Limb (tissue), 2 donors: Measurements from ENCODE around the gene CXCL11.
"Not testable (repeated sequence)": the region's sequence is repeated elsewhere in the genome, so short reads cannot be mapped to it uniquely, and the experiment has no call there.

Experiments used
- DNase-seq, 2 donors: peaks; one replicate each; pipeline ENCODE4 v3.0.0-alpha.2; 2016; ENCODE audit errors: extremely low spot score in 2 of 2

The CXCL11 gene

DNA sequence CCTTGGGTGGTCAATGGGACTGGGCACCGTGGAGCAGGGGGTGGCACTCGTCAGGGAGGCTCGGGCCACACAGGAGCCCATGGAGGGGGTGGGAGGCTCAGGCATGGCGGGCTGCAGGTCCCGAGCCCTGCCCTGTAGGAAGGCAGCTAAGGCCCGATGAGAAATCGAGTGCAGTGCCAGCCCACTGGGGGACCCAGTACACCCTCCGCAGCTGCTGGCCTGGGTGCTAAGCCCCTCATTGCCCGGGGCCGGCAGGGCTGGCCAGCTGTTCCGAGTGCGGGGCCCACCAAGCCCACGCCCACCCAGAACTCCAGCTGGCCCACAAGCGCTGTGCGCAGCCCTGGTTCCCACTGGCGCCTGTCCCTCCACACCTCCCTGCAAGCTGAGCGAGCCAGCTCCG is 7.4 kb upstream of the CXCL11 start:
- DNase-seq = not testable (repeated sequence)

GRCh38 chr4:76042241-76042998 is 6.5 kb upstream of the CXCL11 start:
- not testable (repeated sequence) for DNase-seq

- no peak for DNase-seq
Observed at GRCh38 chr4:76036855-76037254, 985 bp upstream of the CXCL11 start.

DNA sequence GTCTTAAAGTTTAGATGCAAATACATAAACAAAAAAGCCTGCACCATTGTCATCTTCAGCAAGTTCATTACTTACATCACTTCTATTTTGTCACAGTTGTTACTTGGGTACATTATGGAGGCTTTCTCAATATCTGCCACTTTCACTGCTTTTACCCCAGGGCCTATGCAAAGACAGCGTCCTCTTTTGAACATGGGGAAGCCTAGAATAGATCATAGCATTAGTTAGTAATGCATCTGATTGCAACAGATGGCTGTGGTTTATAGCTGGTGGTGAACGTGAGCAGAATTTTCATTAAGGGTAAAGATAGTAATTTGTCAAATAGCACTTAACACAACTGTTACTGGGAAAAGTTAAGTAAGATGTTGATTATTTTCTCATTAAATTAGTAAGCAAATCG is 729 bp downstream of the CXCL11 start:
- DNase-seq = no peak

DNA sequence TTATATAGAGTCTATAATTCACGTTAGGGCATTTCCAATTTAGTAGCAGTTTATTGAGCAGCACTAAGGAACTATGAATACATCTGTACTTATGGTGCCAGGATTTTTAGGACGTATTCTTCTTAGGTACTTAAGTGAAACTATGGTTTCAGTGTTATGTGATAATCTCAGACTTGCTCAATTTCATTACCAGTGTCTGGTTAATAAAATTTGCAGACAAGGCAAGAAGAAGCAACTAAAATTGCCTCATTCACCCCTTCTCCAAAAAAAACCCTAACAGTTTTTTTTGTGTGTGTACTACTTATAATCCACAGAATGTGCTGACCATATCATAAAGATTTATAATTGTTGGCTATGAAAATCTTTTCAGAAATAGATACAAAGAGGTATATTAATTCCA is 6.6 kb downstream of the CXCL11 start:
- DNase-seq = no peak

GRCh38 chr4:76028350-76028765 is 7.5 kb downstream of the CXCL11 start:
- DNase-seq = no peak

GRCh38 chr4:76024065-76024464 is 11.8 kb downstream of the CXCL11 start:
- DNase-seq = no peak

DNA sequence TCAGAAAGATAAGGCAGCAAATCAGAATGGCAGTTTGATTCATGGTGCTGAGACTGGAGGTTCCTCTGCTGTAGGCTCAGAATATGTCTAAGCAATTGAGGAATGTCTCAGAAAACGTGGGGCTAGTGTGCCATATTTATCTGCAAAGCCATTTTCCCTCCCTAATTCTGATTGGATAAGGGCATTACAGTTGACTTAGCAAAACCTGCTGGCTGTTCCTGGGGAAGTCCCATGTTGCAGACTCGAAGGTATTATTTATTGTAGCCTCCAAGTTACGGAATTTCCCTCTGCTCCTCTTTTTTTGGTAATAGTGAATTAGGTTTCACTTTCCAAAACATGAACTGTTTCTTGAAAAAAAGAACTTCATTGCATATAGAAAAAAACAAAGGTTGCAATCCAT is 12.5 kb downstream of the CXCL11 start, which contains the start of gene CXCL10:
CXCL10 (minus strand) TSS at position 109 of the 400 bp plus-strand sequence; CDS start at position 43, 66 bp downstream.
- no peak for DNase-seq

DNA sequence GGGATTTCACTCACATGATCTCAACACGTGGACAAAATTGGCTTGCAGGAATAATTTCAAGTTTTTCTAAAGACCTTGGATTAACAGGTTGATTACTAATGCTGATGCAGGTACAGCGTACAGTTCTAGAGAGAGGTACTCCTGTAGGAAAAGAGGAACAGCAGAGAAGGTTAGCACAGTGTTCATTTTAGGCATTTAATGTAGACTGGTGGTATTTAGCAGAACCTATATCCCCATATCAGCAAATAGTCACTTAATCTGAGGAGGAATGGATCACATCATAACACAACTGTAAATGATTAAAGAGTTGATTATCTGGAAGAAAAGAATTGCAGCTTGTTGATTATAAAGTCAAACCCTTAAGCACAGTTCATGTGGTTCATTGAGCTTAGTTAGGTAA is 13.2 kb downstream of the CXCL11 start:
- no peak for DNase-seq

- DNase-seq = no peak
Observed at GRCh38 chr4:76022031-76022430, 13.8 kb downstream of the CXCL11 start.

DNA sequence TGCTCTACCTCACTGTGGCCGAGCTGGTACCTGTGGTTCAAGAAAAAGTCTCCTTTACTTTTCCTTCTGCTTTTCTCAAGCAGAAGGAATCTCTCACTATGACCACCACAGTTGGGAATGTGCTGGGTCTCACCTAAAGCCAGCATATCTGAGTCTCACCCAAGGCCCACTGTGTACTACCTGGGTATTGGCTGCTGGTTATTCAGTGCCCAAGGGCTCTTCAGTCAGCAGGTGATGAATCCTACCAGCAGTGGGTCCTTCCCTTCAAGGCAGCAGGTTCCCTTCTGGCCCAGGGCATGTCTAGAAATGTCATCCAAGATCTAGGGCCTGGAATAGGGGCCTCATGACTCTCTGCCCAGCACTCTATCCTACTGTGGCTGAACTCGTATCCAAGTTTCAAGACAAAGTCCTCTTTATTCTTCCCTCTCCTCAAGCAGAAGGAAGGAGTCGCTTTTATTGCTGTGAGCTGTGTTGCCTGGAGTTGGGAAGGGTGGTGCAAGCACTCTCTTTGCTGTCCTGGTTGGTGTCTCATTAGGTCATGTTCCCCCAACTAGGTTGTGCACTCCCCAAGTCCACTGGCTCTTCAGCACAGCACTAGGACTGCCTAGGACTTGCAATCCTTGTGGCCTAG is 18.7 kb downstream of the CXCL11 start:
- no peak for DNase-seq

GRCh38 chr4:76016393-76016792 is 19.5 kb downstream of the CXCL11 start:
- no peak for DNase-seq

DNA sequence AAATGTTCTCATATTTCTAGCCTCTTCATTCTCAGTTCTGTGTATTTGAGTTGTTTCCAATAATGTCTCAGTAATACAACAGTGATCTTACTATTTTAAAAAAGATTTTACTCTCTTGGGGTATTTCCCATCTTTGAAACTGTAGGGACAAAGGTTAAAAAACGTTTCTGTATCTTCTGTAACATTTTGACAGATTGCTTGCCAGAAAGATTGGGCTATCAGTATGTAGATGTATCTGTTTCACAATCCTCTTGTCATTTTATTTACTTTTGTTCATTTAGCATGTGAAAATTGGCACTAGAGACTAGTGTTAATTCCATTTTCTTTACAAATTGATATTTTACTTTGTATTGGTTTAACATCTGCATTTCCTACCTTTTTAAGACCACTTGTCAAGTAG is 22.3 kb downstream of the CXCL11 start:
- DNase-seq = no peak

DNA sequence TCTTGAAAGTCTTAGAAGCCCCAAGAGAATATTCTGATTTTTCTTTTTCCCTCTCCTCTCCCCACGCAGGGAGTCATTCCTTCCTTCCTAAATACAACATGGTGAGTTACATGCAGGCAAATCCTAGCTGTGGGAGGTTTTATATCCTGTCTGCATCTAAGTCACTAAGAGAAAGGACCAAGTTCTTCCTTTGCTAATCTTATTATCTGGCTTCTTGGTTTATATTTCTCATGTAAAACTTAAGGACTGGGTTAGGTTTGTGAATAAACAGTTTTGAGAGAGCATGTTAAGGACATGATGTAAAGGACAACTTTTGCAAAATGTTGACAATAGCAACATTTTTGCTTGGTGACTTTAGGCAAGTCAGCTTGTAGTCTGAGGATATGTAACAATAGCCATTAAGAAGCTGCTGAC is 23.5 kb downstream of the CXCL11 start:
- DNase-seq = peak in 1 of 2 donors; percentile 3

GRCh38 chr4:76011700-76012387 is 24.0 kb downstream of the CXCL11 start:
- peak in 1 of 2 donors; percentile 67 for DNase-seq

DNA sequence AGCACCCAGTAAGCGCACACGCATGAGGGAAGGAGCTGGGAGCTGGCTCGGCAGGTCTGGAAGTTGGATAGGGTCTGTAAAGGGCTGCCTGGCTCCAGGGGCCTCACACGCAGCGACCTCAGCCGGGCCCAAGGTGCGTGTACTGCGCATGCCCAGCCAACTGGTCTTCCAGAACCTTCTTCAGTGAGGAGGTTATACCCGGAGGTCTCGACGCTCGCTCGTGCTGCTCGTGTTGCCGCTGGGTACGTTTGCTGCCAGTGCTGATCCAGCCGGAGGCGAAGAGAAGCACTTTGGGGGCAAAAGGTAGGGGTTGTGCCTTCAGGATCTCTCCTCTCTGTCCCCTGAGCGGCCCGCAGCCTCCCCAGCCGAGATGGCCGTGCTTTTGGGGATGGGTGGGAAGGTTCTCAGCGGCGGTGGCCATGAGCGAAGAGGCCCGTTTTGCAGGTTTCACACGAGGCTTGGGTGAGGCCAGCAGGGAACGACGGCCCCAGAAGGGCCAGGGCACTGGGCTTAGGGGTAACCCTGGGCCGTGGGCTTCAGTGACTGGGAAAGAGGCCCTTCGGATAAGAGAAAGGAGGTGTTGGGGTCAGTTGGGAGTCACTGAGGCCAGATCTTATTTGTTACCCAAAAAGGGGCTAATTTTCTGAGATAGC is 24.7 kb downstream of the CXCL11 start:
- no peak for DNase-seq

GRCh38 chr4:76010576-76010975 is 25.3 kb downstream of the CXCL11 start:
- DNase-seq = no peak

GRCh38 chr4:76009311-76009710 is 26.6 kb downstream of the CXCL11 start:
- DNase-seq = no peak

- no peak for DNase-seq
Observed at GRCh38 chr4:76007089-76007862, 28.6 kb downstream of the CXCL11 start, which contains the start of gene CXCL9. CXCL9 (minus strand) TSS chr4:76007509; CDS start chr4:76007449, 60 bp downstream.

DNA sequence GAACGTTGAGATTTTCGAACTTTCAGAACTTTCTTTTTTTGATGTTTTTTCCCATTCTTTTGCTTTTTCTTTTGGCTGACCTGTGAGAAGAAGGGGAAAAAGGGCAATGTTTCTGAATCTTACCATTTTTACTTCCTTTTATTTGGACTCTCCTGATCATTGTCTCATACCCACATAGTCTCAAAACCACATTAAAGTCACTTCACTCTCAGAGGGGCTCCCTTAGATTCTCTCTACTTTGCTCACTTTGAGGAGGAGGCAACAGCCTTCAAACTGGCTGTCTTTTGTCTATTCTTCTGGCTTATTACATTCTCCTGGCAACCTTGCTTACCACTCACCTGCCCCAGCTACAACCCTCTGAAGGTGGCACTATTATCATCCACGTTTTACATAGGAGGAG is 32.2 kb downstream of the CXCL11 start:
- no peak for DNase-seq

- DNase-seq = no peak
Observed at GRCh38 chr4:76003035-76003434, 32.8 kb downstream of the CXCL11 start.
